Neuronal stem cell (in vitro differentiated cells): Measurements from ENCODE around the gene LY6G6C.

Experiments
- DNase-seq: peaks from one replicate; pipeline ENCODE4 v3.0.0-alpha.2; 2013; ENCODE audit warnings: low spot score
- H2AFZ ChIP-seq: one replicate; pipeline ENCODE4 v1.6.1; 2013; ENCODE audit warnings: mild to moderate bottlenecking, low read length, inconsistent platforms
- H2AK5ac ChIP-seq: 2 replicates; pipeline ENCODE4 v1.6.1; 2013; ENCODE audit warnings: low read depth, mild to moderate bottlenecking, inconsistent platforms, low read length, moderate library complexity, mixed read lengths
- H2BK120ac ChIP-seq: 2 replicates; pipeline ENCODE4 v1.6.1; 2013; ENCODE audit warnings: low read depth, mild to moderate bottlenecking, inconsistent platforms, low read length, moderate library complexity, mixed read lengths
- H2BK12ac ChIP-seq: one replicate; pipeline ENCODE4 v1.6.1; 2013; ENCODE audit warnings: low read length, inconsistent platforms
- H2BK15ac ChIP-seq: 2 replicates; pipeline ENCODE4 v1.6.1; 2013; ENCODE audit warnings: mild to moderate bottlenecking, low read length, inconsistent platforms, mixed read lengths
- H2BK5ac ChIP-seq: one replicate; pipeline ENCODE4 v1.6.1; 2013; ENCODE audit warnings: inconsistent platforms, mild to moderate bottlenecking, low read length, moderate library complexity
- H3K14ac ChIP-seq: one replicate; pipeline ENCODE4 v1.6.1; 2013; ENCODE audit warnings: low read length, inconsistent platforms
- H3K18ac ChIP-seq: 2 replicates; pipeline ENCODE4 v1.6.1; 2013; ENCODE audit warnings: low read length, inconsistent platforms
- H3K23ac ChIP-seq: 2 replicates; pipeline ENCODE4 v1.6.1; 2013; ENCODE audit warnings: low read depth, mild to moderate bottlenecking, mixed read lengths, low read length, inconsistent platforms; ENCODE audit not compliant: poor library complexity
- H3K27ac ChIP-seq: replicated peaks from 3 replicates; pipeline ENCODE4 v1.5.1; 2013; ENCODE audit warnings: low read length, inconsistent platforms
- H3K27me3 ChIP-seq, 3 experiments: 2 replicates each; pipeline ENCODE4 v1.6.1; 2013; ENCODE audit warnings: low read length in 3 of 3, mild to moderate bottlenecking in 2 of 3, inconsistent platforms in 1 of 3, low read depth in 1 of 3, mixed read lengths in 1 of 3, moderate library complexity in 1 of 3; ENCODE audit not compliant: control insufficient read depth in 3 of 3, insufficient read depth in 3 of 3
- H3K36me3 ChIP-seq, 2 donors: replicated peaks in 1 of 2; 2 replicates each; pipeline ENCODE4 v1.6.1; 2013; ENCODE audit warnings: low read length in 2 of 2; ENCODE audit not compliant: control insufficient read depth in 2 of 2, insufficient read depth in 2 of 2
- H3K4ac ChIP-seq: 2 replicates; pipeline ENCODE4 v1.6.1; 2013; ENCODE audit warnings: inconsistent platforms, mild to moderate bottlenecking, low read length, moderate library complexity
- H3K4me1 ChIP-seq, 2 donors: 1 replicate in 1 of 2; 2 replicates in 1 of 2; pipeline ENCODE4 v1.6.1; 2013; ENCODE audit warnings: low read length in 2 of 2, low read depth in 1 of 2; ENCODE audit not compliant: control insufficient read depth in 2 of 2, insufficient read depth in 1 of 2
- H3K4me2 ChIP-seq: one replicate; pipeline ENCODE4 v1.6.1; 2013; ENCODE audit warnings: mild to moderate bottlenecking, low read length, inconsistent platforms; ENCODE audit not compliant: insufficient read depth, poor library complexity, severe bottlenecking
- H3K4me3 ChIP-seq, 2 donors: 2 replicates each; pipeline ENCODE4 v1.5.1; 2013; ENCODE audit warnings: low read length in 2 of 2, mild to moderate bottlenecking in 2 of 2, inconsistent platforms in 1 of 2, moderate library complexity in 1 of 2
- H3K79me1 ChIP-seq: one replicate; pipeline ENCODE4 v1.6.1; 2013; ENCODE audit warnings: low read depth, mild to moderate bottlenecking, inconsistent platforms, low read length, moderate library complexity
- H3K9ac ChIP-seq: one replicate; pipeline ENCODE4 v1.6.1; 2013; ENCODE audit warnings: mild to moderate bottlenecking, low read depth, low read length, inconsistent platforms; ENCODE audit not compliant: poor library complexity
- H3K9me3 ChIP-seq, 2 donors: replicated peaks in 1 of 2; 2 replicates each; pipeline versions ENCODE3 to v1.6.1; 2013; ENCODE audit warnings: low read length in 2 of 2, mild to moderate bottlenecking in 2 of 2, inconsistent platforms in 1 of 2, low read depth in 1 of 2, mixed read lengths in 1 of 2, moderate library complexity in 1 of 2; ENCODE audit not compliant: control insufficient read depth in 2 of 2, insufficient read depth in 1 of 2
- H4K8ac ChIP-seq: one replicate; pipeline ENCODE4 v1.6.1; 2013; ENCODE audit warnings: low read depth, mild to moderate bottlenecking, inconsistent platforms, low read length, moderate library complexity
- H4K91ac ChIP-seq: one replicate; pipeline ENCODE4 v1.6.1; 2013; ENCODE audit warnings: low read length, low read depth, mild to moderate bottlenecking, inconsistent platforms; ENCODE audit not compliant: poor library complexity
- WGBS, 2 donors: extraction: QIAGEN DNeasy Blood & Tissue Kit; methylation state at CpG; one replicate each; pipeline ENCODE4 v1.1.7; 2013; ENCODE audit warnings: missing lambda C conversion rate in 2 of 2, mixed read lengths in 1 of 2; ENCODE audit not compliant: insufficient read length in 2 of 2, insufficient replicate concordance in 1 of 2; ENCODE audit errors: extremely low coverage in 2 of 2; 5-methylcytosine and 5-hydroxymethylcytosine counted together

Gene LY6G6C

GRCh38 chr6:31736021-31736767 is 14.6 kb upstream of the LY6G6C start, which contains the start of gene CLIC1:
Gene CLIC1 (minus strand): TSS chr6:31736530. CDS start chr6:31736300, 230 bp downstream.
- peak within 1 kb of the TSS; percentile 90 for H2AK5ac ChIP-seq
- peaks cover 30 to 36% of the 10 kb centered on the region in 2 donors for H3K4me1 ChIP-seq
- no peak within 1 kb of the TSS for H4K8ac ChIP-seq

GRCh38 chr6:31734821-31735406 is 13.4 kb upstream of the LY6G6C start:
- peak overlapping the region; percentile 67 to 90 for H3K4me3 ChIP-seq
- no CpG with 5 or more reads among the region's 18 CpGs for WGBS, 2 donors
- peak overlapping the region; percentile 79 for H3K9ac ChIP-seq
- peaks cover 10% of the 10 kb centered on the region for H3K79me1 ChIP-seq
- H2BK12ac ChIP-seq, result no peak overlapping the region
- peak overlapping the region; percentile 88 for H3K27ac ChIP-seq
- peaks cover 28 to 47% of the 10 kb centered on the region in 2 donors for H3K36me3 ChIP-seq
- H3K27me3 ChIP-seq, result no peaks in the 10 kb centered on the region
- peak overlapping the region; percentile 49 for H2BK5ac ChIP-seq
- H3K9me3 ChIP-seq, result no peaks in the 10 kb centered on the region
- peak overlapping the region; percentile 14 for H3K14ac ChIP-seq
- H4K8ac ChIP-seq, result no peak overlapping the region
- H4K91ac ChIP-seq, result peak overlapping the region; percentile 11
- H2AK5ac ChIP-seq, result no peak overlapping the region
- peak overlapping the region; percentile 23 for H3K23ac ChIP-seq
- no peak overlapping the region for H2BK15ac ChIP-seq
- no peak overlapping the region for H2AFZ ChIP-seq
- peak overlapping the region; percentile 81 for H3K18ac ChIP-seq
- H2BK120ac ChIP-seq, result no peak overlapping the region
- H3K4ac ChIP-seq, result no peak overlapping the region
- peak overlapping the region; percentile 89 for H3K4me2 ChIP-seq
- DNase-seq, result peak; percentile 29
- H3K4me1 ChIP-seq, result peaks cover 29 to 42% of the 10 kb centered on the region in 2 donors

More at GRCh38 chr6:31736021-31736767, 14.6 kb upstream of the LY6G6C start, which contains the start of gene CLIC1:
- Histone ChIP-seq H3K14ac (peak within 1 kb of the TSS; percentile 39), H2BK12ac (peak within 1 kb of the TSS; percentile 91), H3K23ac (peak within 1 kb of the TSS; percentile 90), H4K91ac (peak within 1 kb of the TSS; percentile 97), H3K4me2 (peak within 1 kb of the TSS; percentile 89), H2BK15ac (peak within 1 kb of the TSS; percentile 76), H3K9ac (peak within 1 kb of the TSS; percentile 87), H3K27ac (peak within 1 kb of the TSS; percentile 88), H3K4me3 (peak within 1 kb of the TSS; percentile 67 to 90), H3K4ac (peak within 1 kb of the TSS; percentile 5), H2BK5ac (peak within 1 kb of the TSS; percentile 85), H3K36me3 (peaks cover 25 to 42% of the 10 kb centered on the region in 2 donors), H3K27me3 (no peaks in the 10 kb centered on the region), H3K18ac (peak within 1 kb of the TSS; percentile 95), H2BK120ac (peak within 1 kb of the TSS; percentile 98), H2AFZ (peak within 1 kb of the TSS; percentile 78), H3K79me1 (peaks cover 10% of the 10 kb centered on the region), H3K9me3 (no peaks in the 10 kb centered on the region)
- WGBS, 2 donors, result no CpG with 5 or more reads among the region's 24 CpGs
- peak; percentile 69 for DNase-seq

GRCh38 chr6:31734247-31734820 is 12.8 kb upstream of the LY6G6C start:
- WGBS, 2 donors, result no CpG with 5 or more reads among the region's 2 CpGs

GRCh38 chr6:31733734-31734133 is 12.2 kb upstream of the LY6G6C start:
- Histone ChIP-seq H2AFZ (no peak overlapping the region), H3K27ac (no peak overlapping the region)

More at GRCh38 chr6:31734247-31734820, 12.8 kb upstream of the LY6G6C start:
- Histone ChIP-seq H2BK5ac (no peak overlapping the region), H3K79me1 (peaks cover 10% of the 10 kb centered on the region), H2BK120ac (no peak overlapping the region), H3K4me1 (peaks cover 29 to 42% of the 10 kb centered on the region in 2 donors), H2AK5ac (peak overlapping the region; percentile 18), H3K36me3 (peaks cover 28 to 47% of the 10 kb centered on the region in 2 donors), H3K14ac (no peak overlapping the region), H2AFZ (no peak overlapping the region), H3K9me3 (no peaks in the 10 kb centered on the region), H4K8ac (no peak overlapping the region), H3K23ac (no peak overlapping the region), H2BK12ac (no peak overlapping the region), H3K27me3 (no peaks in the 10 kb centered on the region), H3K9ac (no peak overlapping the region), H3K4me3 (peak overlapping the region; percentile 67 to 90), H3K27ac (no peak overlapping the region), H2BK15ac (peak overlapping the region; percentile 33), H3K4ac (no peak overlapping the region), H4K91ac (no peak overlapping the region), H3K4me2 (peak overlapping the region; percentile 89), H3K18ac (peak overlapping the region; percentile 15)
- peak; percentile 57 for DNase-seq

More at GRCh38 chr6:31733734-31734133, 12.2 kb upstream of the LY6G6C start:
- no peak overlapping the region for H3K4me2 ChIP-seq
- no peaks in the 10 kb centered on the region for H3K27me3 ChIP-seq
- WGBS, 2 donors, result no CpG with 5 or more reads among the region's 4 CpGs
- H3K14ac ChIP-seq, result no peak overlapping the region
- peak overlapping the region in 1 of 2 donors; percentile 67 for H3K4me3 ChIP-seq
- H2AK5ac ChIP-seq, result no peak overlapping the region
- H2BK12ac ChIP-seq, result no peak overlapping the region
- H3K9ac ChIP-seq, result no peak overlapping the region
- H2BK120ac ChIP-seq, result no peak overlapping the region
- DNase-seq, result no peak
- H2BK5ac ChIP-seq, result no peak overlapping the region
- no peak overlapping the region for H2BK15ac ChIP-seq
- H3K79me1 ChIP-seq, result peaks cover 11% of the 10 kb centered on the region
- H3K4ac ChIP-seq, result no peak overlapping the region
- no peak overlapping the region for H4K8ac ChIP-seq
- H3K18ac ChIP-seq, result no peak overlapping the region
- H3K4me1 ChIP-seq, result peaks cover 26 to 39% of the 10 kb centered on the region in 2 donors
- no peak overlapping the region for H3K23ac ChIP-seq
- peaks cover 28 to 52% of the 10 kb centered on the region in 2 donors for H3K36me3 ChIP-seq
- H3K9me3 ChIP-seq, result no peaks in the 10 kb centered on the region
- H4K91ac ChIP-seq, result no peak overlapping the region
